GM12892 (cell line): ENCODE measurements around the gene DIDO1.
"Not testable (repeated sequence)": the region's sequence is repeated elsewhere in the genome, so short reads cannot be mapped to it uniquely, and the experiment has no call there.

ENCODE experiments used
- DNase-seq: peaks from one replicate; pipeline ENCODE4 v3.0.0; 2011; ENCODE audit not compliant: insufficient read length
- FAIRE-seq: peaks from 2 replicates; lab custom pipeline; 2011; peaks lifted over from hg19 to GRCh38; lab: Jason Lieb, UNC
- POLR2A ChIP-seq: IDR thresholded peaks from 2 replicates; pipeline ENCODE4 v1.6.1; 2011; ENCODE audit warnings: low read depth, low read length, control low read depth
- POLR2AphosphoS5 ChIP-seq: IDR thresholded peaks from 2 replicates; pipeline ENCODE4 v1.6.1; 2011; ENCODE audit warnings: low read depth, low read length, control low read depth
- TAF1 ChIP-seq: IDR thresholded peaks from 2 replicates; pipeline ENCODE4 v1.6.1; 2011; ENCODE audit warnings: low read depth, mild to moderate bottlenecking, control low read depth, low read length, borderline replicate concordance

DIDO1 gene

DNA sequence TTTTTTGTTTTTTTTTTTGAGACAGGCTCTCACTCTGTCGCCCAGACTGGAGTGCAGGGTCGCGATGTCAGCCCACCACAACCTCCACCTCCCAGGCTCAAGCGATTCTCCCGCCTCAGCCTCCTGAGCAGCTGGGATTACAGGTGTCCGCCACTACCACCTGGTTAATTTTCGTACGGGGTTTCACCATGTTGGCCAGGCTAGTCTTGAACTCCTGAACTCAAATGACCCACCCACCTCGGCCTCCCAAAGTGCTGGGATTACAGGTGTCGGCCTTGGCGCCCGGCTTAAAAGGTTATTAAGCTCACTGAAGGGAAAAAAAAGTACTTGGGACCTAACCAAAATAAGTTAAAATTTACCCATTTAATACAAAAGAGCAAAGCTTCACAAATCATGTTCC lies 66.6 kb downstream of the DIDO1 start:
- DNase-seq: no peak

GRCh38 chr20:62858058-62858830 lies 68.1 kb downstream of the DIDO1 start:
- FAIRE-seq (no peak), DNase-seq (no peak)
- TF ChIP-seq POLR2AphosphoS5 (no peak), TAF1 (no peak), POLR2A (no peak)

More for the DNA sequence above, 66.6 kb downstream of the DIDO1 start:
- TF ChIP-seq TAF1: no peak
- TF ChIP-seq POLR2AphosphoS5: no peak
- TF ChIP-seq POLR2A: no peak
- no peak for FAIRE-seq

- FAIRE-seq: no peak
- TF ChIP-seq POLR2AphosphoS5: no peak
- TF ChIP-seq TAF1: no peak
- TF ChIP-seq POLR2A: no peak
- DNase-seq: no peak
Measured at GRCh38 chr20:62856931-62857619, 69.2 kb downstream of the DIDO1 start.

GRCh38 chr20:62855120-62855519 lies 71.2 kb downstream of the DIDO1 start:
- TF ChIP-seq TAF1 (no peak), POLR2AphosphoS5 (no peak), POLR2A (no peak)
- DNase-seq: no peak
- no peak for FAIRE-seq

DNA sequence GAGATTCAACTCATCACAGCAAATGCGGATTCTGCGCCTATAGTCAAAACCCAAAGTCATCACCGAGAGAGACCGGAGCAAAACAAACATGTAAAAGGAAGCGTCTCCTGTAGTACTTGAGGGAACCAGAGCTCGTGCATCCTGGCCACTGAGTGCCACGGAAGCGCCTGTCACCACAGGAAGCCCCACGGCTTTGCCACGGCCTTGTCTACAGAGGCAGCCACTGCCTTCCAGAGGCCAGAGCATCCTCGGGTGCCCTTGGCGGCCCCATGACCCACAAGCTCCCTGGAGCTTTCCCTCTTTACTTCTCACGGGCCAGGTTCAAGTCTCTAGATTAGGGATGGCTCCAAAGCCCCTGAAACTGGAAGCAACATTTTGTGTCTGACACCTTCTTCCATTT lies 72.2 kb downstream of the DIDO1 start:
- TF ChIP-seq TAF1 (no peak), POLR2A (no peak), POLR2AphosphoS5 (no peak)
- DNase-seq (no peak), FAIRE-seq (no peak)

DNA sequence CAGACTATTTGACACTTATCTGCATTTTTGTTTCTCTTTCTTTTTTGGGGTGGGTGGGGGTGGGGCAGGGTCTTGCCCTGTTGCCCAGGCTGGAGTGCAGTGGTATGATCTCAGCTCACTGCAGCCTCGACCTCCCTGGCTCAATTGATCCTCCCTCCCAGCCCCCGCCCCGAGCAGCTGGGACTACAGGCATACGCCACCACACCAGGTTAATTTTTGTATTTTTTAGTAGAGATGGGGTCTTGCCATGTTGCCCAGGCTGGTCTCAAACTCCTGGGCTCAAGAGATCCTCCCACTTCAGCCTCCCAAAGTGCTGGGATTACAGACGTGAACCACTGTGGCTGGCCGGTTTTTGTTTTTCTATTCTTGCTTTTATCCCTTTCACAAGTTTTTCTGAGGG lies 73.0 kb downstream of the DIDO1 start:
- not testable (repeated sequence) for FAIRE-seq, DNase-seq

DNA sequence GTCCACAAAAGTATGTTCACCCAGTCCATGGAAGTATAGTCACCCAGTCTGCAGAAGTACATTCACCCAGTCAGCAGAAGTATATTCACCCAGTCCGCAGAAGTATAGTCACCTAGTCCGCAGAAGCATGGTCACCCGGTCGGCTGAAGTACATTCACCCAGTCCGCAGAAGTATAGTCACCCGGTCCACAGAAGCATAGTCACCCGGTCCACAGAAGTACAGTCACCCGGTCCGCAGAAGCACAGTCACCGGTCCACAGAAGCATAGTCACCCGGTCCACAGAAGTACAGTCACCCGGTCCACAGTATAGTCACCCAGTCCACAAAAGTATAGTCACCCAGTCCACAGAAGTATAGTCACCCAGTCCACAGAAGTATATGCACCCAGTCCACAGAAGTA lies 73.5 kb downstream of the DIDO1 start:
- no peak for TF ChIP-seq TAF1
- no peak for TF ChIP-seq POLR2A
- TF ChIP-seq POLR2AphosphoS5: no peak
- no peak for DNase-seq
- FAIRE-seq: no peak

GRCh38 chr20:62852196-62852595 lies 74.1 kb downstream of the DIDO1 start:
- FAIRE-seq (no peak), DNase-seq (no peak)
- TF ChIP-seq TAF1: no peak
- TF ChIP-seq POLR2AphosphoS5: no peak
- TF ChIP-seq POLR2A: no peak

DNA sequence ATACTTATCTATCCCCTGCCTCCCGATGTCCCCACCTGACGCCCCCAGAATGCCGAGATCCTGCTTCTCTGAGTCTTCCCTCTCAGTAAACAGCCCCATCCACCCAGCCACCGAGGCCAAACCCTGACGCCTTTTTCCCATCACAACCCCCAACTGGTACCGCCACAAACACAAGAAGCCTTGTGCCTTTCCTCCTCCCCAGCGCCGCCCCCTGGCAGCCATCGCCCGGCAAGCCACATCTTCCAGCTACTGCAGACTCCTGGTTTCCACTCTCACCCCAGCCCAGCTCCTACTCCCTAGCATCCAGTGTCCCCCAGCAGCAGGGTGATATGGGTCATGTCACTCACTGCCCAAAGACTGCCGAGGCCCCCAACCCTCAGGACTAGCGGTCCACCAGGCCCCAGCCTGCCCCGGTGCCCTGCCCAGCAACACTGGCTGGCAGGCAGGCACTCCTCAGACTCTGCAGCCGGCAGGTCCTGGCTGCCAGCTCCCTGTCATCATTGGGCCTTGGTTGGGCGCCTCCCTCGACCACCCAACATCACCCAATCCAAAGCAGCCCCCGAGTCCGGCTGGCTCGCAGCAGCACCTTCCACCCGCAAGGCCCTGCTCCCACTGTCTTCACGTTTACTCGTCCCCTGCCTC lies 75.9 kb downstream of the DIDO1 start:
- no peak for TF ChIP-seq POLR2A
- TF ChIP-seq TAF1: no peak
- no peak for TF ChIP-seq POLR2AphosphoS5
- DNase-seq (no peak), FAIRE-seq (no peak)

GRCh38 chr20:62849431-62849830 lies 76.9 kb downstream of the DIDO1 start:
- DNase-seq: no peak
- TF ChIP-seq TAF1 (no peak), POLR2AphosphoS5 (no peak), POLR2A (no peak)
- no peak for FAIRE-seq

DNA sequence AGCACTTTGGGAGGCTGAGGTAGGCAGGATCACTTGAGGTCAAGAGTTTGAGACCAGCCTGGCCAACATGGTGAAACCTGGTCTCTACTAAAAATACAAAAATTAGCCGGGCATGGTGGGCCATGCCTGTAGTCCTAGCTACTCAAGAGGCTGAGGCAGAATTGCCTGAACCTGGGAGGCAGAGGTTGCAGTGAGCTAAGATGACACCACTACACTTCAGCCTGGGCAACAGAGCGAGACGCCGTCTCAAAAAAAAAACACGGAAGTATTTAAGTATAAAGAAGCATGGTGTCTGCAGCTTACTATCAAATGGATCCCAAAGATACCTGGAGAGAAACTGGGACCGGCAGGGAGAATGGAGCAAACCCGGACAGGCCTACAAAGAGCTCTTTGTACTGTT lies 77.4 kb downstream of the DIDO1 start:
- DNase-seq, FAIRE-seq: not testable (repeated sequence)
